HepG2 (cell line): ENCODE results near the gene TUBA4A. TPM values are rescaled to one million over a fixed set of nuclear protein-coding genes. Genes with fewer than 3 reads are reported as not detected.

Source experiments
- ATF7 ChIP-seq, 2 experiments: fragments of 450-650 bp in 1 of 2; sonication (generic) in 1 of 2; formaldehyde crosslinking in 1 of 2; IDR thresholded peaks; 2 replicates each; pipeline versions ENCODE4 v1.4.0 to v1.6.1; 2016 to 2020; ENCODE audit warnings: antibody characterized with exemption in 1 of 2, mild to moderate bottlenecking in 1 of 2, missing genetic modification reagents in 1 of 2
- CEBPB ChIP-seq: IDR thresholded peaks from 2 replicates; pipeline ENCODE4 v1.6.1; 2011; ENCODE audit warnings: low read depth, low read length, improper control_type of control experiment, borderline replicate concordance
- DR1 ChIP-seq: sonication (generic); formaldehyde crosslinking; IDR thresholded peaks from 2 replicates; pipeline ENCODE4 v1.8.0; 2021; ENCODE audit warnings: mild to moderate bottlenecking, missing genetic modification reagents, inconsistent platforms
- HHEX ChIP-seq: IDR thresholded peaks from 2 replicates; pipeline ENCODE4 v1.6.1; 2016; ENCODE audit warnings: control low read depth
- ISX ChIP-seq: sonication (generic); formaldehyde crosslinking; conservative IDR thresholded peaks from 2 replicates; pipeline ENCODE4 v1.5.0; 2020; ENCODE audit warnings: missing genetic modification reagents
- JDP2 ChIP-seq: sonication (generic); formaldehyde crosslinking; IDR thresholded peaks from 2 replicates; pipeline ENCODE4 v1.8.1; 2022; ENCODE audit warnings: missing genetic modification reagents, borderline replicate concordance
- KDM6A ChIP-seq: IDR thresholded peaks from 2 replicates; pipeline ENCODE4 v1.6.1; 2016; ENCODE audit warnings: low read depth
- SOX5 ChIP-seq: IDR thresholded peaks from 2 replicates; pipeline ENCODE4 v1.6.1; 2016; ENCODE audit warnings: borderline replicate concordance
- ZNF235 ChIP-seq: sonication (generic); formaldehyde crosslinking; IDR thresholded peaks from 2 replicates; pipeline ENCODE4 v1.8.1; 2023; ENCODE audit warnings: mild to moderate bottlenecking, missing genetic modification reagents, borderline replicate concordance
- ZNF335 ChIP-seq: sonication (generic); formaldehyde crosslinking; IDR thresholded peaks from 2 replicates; pipeline ENCODE4 v1.4.0; 2020; ENCODE audit warnings: missing genetic modification reagents
- ZNF564 ChIP-seq: sonication (generic); formaldehyde crosslinking; IDR thresholded peaks from 2 replicates; pipeline ENCODE4 v1.8.1; 2023; ENCODE audit warnings: mild to moderate bottlenecking, missing genetic modification reagents
- ZNF569 ChIP-seq: sonication (generic); formaldehyde crosslinking; IDR thresholded peaks from 2 replicates; pipeline ENCODE4 v1.5.0; 2020; ENCODE audit warnings: mild to moderate bottlenecking, missing genetic modification reagents, moderate library complexity, borderline replicate concordance
- ZNF616 ChIP-seq: sonication (generic); formaldehyde crosslinking; IDR thresholded peaks from 2 replicates; pipeline ENCODE4 v1.5.0; 2020; ENCODE audit warnings: low read depth, mild to moderate bottlenecking, missing genetic modification reagents
- ZNF780A ChIP-seq: sonication (generic); formaldehyde crosslinking; IDR thresholded peaks from 2 replicates; pipeline ENCODE4 v1.8.0; 2022; ENCODE audit warnings: mild to moderate bottlenecking, missing genetic modification reagents, moderate library complexity
- polyA plus RNA-seq, 8 experiments: library from polyadenylated mRNA; depleted of rRNA in 3 of 8; stranded (reverse) in 7 of 8; unstranded in 1 of 8; fragments of >200 nt; fragmentation: Illumina TruSeq in 4 of 8; extraction: Trizol in 4 of 8; gene quantifications; 2 replicates each; pipeline versions ENCODE4 v1.2.1 to v1.2.3, GENCODE V29; 2011 to 2016; ENCODE audit warnings: low read depth in 4 of 8, missing spikeins in 1 of 8, mixed read lengths in 1 of 8; ENCODE audit not compliant: insufficient read depth in 1 of 8
- total RNA-seq, 5 experiments: library from RNA; depleted of rRNA; stranded (reverse); fragments of >200 nt; fragmentation: Illumina TruSeq; extraction: Trizol; gene quantifications; 2 replicates each; pipeline ENCODE4 v1.2.3, GENCODE V29; 2016; ENCODE audit warnings: low read depth in 1 of 5
- TF ChIP-seq, protein P1 (sequence below): sonication (generic); formaldehyde crosslinking; IDR thresholded peaks from 2 replicates; pipeline ENCODE4 v1.4.0; 2020; ENCODE audit warnings: missing genetic modification reagents
- TF ChIP-seq, protein P2 (sequence below): sonication (generic); formaldehyde crosslinking; IDR thresholded peaks from 2 replicates; pipeline ENCODE4 v1.4.0; 2020; ENCODE audit warnings: missing genetic modification reagents
- TF ChIP-seq, protein P3 (sequence below): fragments of 450-650 bp; IDR thresholded peaks from 2 replicates; pipeline ENCODE4 v1.6.1; 2017
- TF ChIP-seq, protein P4 (sequence below), 2 experiments: sonication (generic) in 1 of 2; formaldehyde crosslinking in 1 of 2; IDR thresholded peaks; 2 replicates each; pipeline versions ENCODE4 v1.6.1 to v1.9.0; 2014 to 2022; ENCODE audit warnings: antibody characterized with exemption in 1 of 2, borderline replicate concordance in 1 of 2, inconsistent platforms in 1 of 2, low read depth in 1 of 2, missing genetic modification reagents in 1 of 2
- TF ChIP-seq, protein P5 (sequence below): sonication (generic); formaldehyde crosslinking; IDR thresholded peaks from 2 replicates; pipeline ENCODE4 v1.8.1; 2023; ENCODE audit warnings: mild to moderate bottlenecking, missing genetic modification reagents, borderline replicate concordance

Gene TUBA4A
- total and polyA plus RNA-seq, 2 of the 13 experiments (the other 11 are each of a cell fraction or from before 2014, with no cell fraction given), result 1.3 to 12.7 TPM

- peak; percentile 77; the same call in 1 of the 2 replicates for TF ChIP-seq SOX5 (CRISPR knock-in tag)
- peak; percentile 61; the same call in 1 of the 2 replicates for TF ChIP-seq CEBPB
- TF ChIP-seq ZNF780A (CRISPR knock-in tag), result no peak; the same call in 1 of the 2 replicates
- TF ChIP-seq ZNF564 (CRISPR knock-in tag), result no peak
- TF ChIP-seq, protein P1, sequence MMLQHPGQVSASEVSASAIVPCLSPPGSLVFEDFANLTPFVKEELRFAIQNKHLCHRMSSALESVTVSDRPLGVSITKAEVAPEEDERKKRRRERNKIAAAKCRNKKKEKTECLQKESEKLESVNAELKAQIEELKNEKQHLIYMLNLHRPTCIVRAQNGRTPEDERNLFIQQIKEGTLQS (CRISPR knock-in tag), result no peak
- TF ChIP-seq, protein P2, sequence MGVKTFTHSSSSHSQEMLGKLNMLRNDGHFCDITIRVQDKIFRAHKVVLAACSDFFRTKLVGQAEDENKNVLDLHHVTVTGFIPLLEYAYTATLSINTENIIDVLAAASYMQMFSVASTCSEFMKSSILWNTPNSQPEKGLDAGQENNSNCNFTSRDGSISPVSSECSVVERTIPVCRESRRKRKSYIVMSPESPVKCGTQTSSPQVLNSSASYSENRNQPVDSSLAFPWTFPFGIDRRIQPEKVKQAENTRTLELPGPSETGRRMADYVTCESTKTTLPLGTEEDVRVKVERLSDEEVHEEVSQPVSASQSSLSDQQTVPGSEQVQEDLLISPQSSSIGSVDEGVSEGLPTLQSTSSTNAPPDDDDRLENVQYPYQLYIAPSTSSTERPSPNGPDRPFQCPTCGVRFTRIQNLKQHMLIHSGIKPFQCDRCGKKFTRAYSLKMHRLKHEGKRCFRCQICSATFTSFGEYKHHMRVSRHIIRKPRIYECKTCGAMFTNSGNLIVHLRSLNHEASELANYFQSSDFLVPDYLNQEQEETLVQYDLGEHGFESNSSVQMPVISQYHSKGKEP (CRISPR knock-in tag), result no peak
- TF ChIP-seq JDP2, result no peak
- no peak for TF ChIP-seq ZNF569 (CRISPR knock-in tag)
- 0 out of 2 replicates have a peak, but pooled peaks have one; percentile 58 for TF ChIP-seq HHEX (CRISPR knock-in tag)
- no peak for TF ChIP-seq ATF7 (IDR thresholded peaks at IDR 0.05)
- TF ChIP-seq ATF7 (CRISPR knock-in tag; IDR thresholded peaks at IDR 0.05), result no peak
- no peak for TF ChIP-seq ZNF235
- TF ChIP-seq, protein P3, sequence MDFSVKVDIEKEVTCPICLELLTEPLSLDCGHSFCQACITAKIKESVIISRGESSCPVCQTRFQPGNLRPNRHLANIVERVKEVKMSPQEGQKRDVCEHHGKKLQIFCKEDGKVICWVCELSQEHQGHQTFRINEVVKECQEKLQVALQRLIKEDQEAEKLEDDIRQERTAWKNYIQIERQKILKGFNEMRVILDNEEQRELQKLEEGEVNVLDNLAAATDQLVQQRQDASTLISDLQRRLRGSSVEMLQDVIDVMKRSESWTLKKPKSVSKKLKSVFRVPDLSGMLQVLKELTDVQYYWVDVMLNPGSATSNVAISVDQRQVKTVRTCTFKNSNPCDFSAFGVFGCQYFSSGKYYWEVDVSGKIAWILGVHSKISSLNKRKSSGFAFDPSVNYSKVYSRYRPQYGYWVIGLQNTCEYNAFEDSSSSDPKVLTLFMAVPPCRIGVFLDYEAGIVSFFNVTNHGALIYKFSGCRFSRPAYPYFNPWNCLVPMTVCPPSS, result no peak
- TF ChIP-seq DR1 (CRISPR knock-in tag), result no peak
- 0 out of 2 replicates have a peak, but pooled peaks have one; percentile 40 for TF ChIP-seq ZNF335 (CRISPR knock-in tag)
- no peak for TF ChIP-seq ISX (CRISPR knock-in tag)
- TF ChIP-seq KDM6A (CRISPR knock-in tag), result peak; percentile 92
- TF ChIP-seq, protein P4, sequence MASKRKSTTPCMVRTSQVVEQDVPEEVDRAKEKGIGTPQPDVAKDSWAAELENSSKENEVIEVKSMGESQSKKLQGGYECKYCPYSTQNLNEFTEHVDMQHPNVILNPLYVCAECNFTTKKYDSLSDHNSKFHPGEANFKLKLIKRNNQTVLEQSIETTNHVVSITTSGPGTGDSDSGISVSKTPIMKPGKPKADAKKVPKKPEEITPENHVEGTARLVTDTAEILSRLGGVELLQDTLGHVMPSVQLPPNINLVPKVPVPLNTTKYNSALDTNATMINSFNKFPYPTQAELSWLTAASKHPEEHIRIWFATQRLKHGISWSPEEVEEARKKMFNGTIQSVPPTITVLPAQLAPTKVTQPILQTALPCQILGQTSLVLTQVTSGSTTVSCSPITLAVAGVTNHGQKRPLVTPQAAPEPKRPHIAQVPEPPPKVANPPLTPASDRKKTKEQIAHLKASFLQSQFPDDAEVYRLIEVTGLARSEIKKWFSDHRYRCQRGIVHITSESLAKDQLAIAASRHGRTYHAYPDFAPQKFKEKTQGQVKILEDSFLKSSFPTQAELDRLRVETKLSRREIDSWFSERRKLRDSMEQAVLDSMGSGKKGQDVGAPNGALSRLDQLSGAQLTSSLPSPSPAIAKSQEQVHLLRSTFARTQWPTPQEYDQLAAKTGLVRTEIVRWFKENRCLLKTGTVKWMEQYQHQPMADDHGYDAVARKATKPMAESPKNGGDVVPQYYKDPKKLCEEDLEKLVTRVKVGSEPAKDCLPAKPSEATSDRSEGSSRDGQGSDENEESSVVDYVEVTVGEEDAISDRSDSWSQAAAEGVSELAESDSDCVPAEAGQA (IDR thresholded peaks at IDR 0.05; ENCODE audit: low read depth), result no peak
- TF ChIP-seq, protein P4 (CRISPR knock-in tag; IDR thresholded peaks at IDR 0.05; ENCODE audit: borderline replicate concordance), result no peak
- TF ChIP-seq ZNF616 (CRISPR knock-in tag), result 0 out of 2 replicates have a peak, but pooled peaks have one; percentile 32
- TF ChIP-seq, protein P5, sequence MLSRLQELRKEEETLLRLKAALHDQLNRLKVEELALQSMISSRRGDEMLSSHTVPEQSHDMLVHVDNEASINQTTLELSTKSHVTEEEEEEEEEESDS (CRISPR knock-in tag), result 0 out of 2 replicates have a peak, but pooled peaks have one; percentile 21
Observed at GRCh38 chr2:219207884-219208740, 45.6 kb downstream of the TUBA4A start (continued).
